GM23248 (cell line): ENCODE data around the gene PTGES2. TPM values are rescaled to one million over a fixed set of nuclear protein-coding genes. Genes with fewer than 3 reads are reported as not detected.

Experiments used
- DNase-seq: peaks from one replicate; pipeline ENCODE4 v3.0.0-alpha.2; 2015
- H2AFZ ChIP-seq: fragments of 200-600 bp; sonication (generic); 2 replicates; pipeline ENCODE4 v1.6.1; 2016; ENCODE audit warnings: antibody characterized with exemption
- H3F3A ChIP-seq: fragments of 200-600 bp; sonication (generic); 2 replicates; pipeline ENCODE4 v1.6.1; 2016; ENCODE audit warnings: mild to moderate bottlenecking, antibody characterized with exemption, mixed run types; ENCODE audit not compliant: insufficient read depth
- H3K27ac ChIP-seq: fragments of 200-600 bp; sonication (generic); 2 replicates; pipeline ENCODE4 v1.5.1; 2016; ENCODE audit warnings: mild to moderate bottlenecking
- H3K27me3 ChIP-seq: fragments of 200-600 bp; sonication (generic); replicated peaks from 2 replicates; pipeline ENCODE4 v1.6.1; 2016; ENCODE audit warnings: mild to moderate bottlenecking; ENCODE audit not compliant: insufficient read depth
- H3K36me3 ChIP-seq: fragments of 200-600 bp; sonication (generic); 2 replicates; pipeline ENCODE4 v1.6.1; 2016; ENCODE audit warnings: low read depth, mild to moderate bottlenecking
- H3K4me1 ChIP-seq: fragments of 200-600 bp; sonication (generic); 2 replicates; pipeline ENCODE4 v1.6.1; 2016; ENCODE audit warnings: mild to moderate bottlenecking; ENCODE audit not compliant: insufficient read depth
- H3K4me2 ChIP-seq: fragments of 200-600 bp; sonication (generic); one replicate; pipeline ENCODE4 v1.6.1; 2016; ENCODE audit warnings: mild to moderate bottlenecking; ENCODE audit not compliant: unreplicated experiment
- H3K4me3 ChIP-seq: fragments of 200-600 bp; sonication (generic); 2 replicates; pipeline ENCODE4 v1.5.1; 2016; ENCODE audit warnings: mild to moderate bottlenecking
- H3K79me2 ChIP-seq: fragments of 200-600 bp; sonication (generic); 2 replicates; pipeline ENCODE4 v1.6.1; 2016; ENCODE audit warnings: mild to moderate bottlenecking; ENCODE audit not compliant: insufficient read depth
- H3K9ac ChIP-seq: fragments of 200-600 bp; sonication (generic); 2 replicates; pipeline ENCODE4 v1.6.1; 2016; ENCODE audit warnings: mild to moderate bottlenecking
- H3K9me2 ChIP-seq: fragments of 200-600 bp; sonication (generic); 2 replicates; pipeline ENCODE4 v1.6.1; 2016; ENCODE audit warnings: mixed run types, mild to moderate bottlenecking, moderate library complexity; ENCODE audit not compliant: insufficient read depth
- H3K9me3 ChIP-seq: fragments of 200-600 bp; sonication (generic); one replicate; pipeline ENCODE4 v1.6.1; 2017; ENCODE audit warnings: low read depth
- H4K20me1 ChIP-seq: fragments of 200-600 bp; sonication (generic); 2 replicates; pipeline ENCODE4 v1.6.0; 2016; ENCODE audit not compliant: insufficient read depth
- EZH2 ChIP-seq: fragments of 200-600 bp; sonication (generic); IDR thresholded peaks from 2 replicates; pipeline ENCODE4 v1.6.1; 2018; ENCODE audit warnings: antibody characterized with exemption, mild to moderate bottlenecking; ENCODE audit not compliant: insufficient read depth, poor library complexity, severe bottlenecking
- EZH2phosphoT487 ChIP-seq: fragments of 200-600 bp; sonication (generic); IDR thresholded peaks from 2 replicates; pipeline ENCODE4 v1.6.1; 2018; ENCODE audit warnings: antibody characterized with exemption, moderate library complexity, mild to moderate bottlenecking, low read depth; ENCODE audit not compliant: insufficient read depth
- WGBS, 2 experiments: methylation state at CpG; one replicate each; pipeline ENCODE4 v1.1.6; 2015 to 2017; ENCODE audit warnings: low lambda C conversion rate in 2 of 2, low coverage in 1 of 2; ENCODE audit errors: missing lambda C conversion rate in 2 of 2; 5-methylcytosine and 5-hydroxymethylcytosine counted together
- in situ Hi-C: fragments of 300-500 bp; cut with MboI; formaldehyde crosslinking; loops from 2 replicates; pipeline ENCODE4 v1.15.0; 2020
- polyA plus RNA-seq: library from polyadenylated mRNA; unstranded; fragments of >200 nt; fragmentation: Nextera tagmentation; extraction: Ambion mirVana; gene quantifications from 2 replicates; pipeline ENCODE4 v1.2.1, GENCODE V29; 2016
- total RNA-seq: library from RNA; depleted of rRNA; stranded (reverse); fragments of >200 nt; shearing (Covaris generic); gene quantifications from 2 replicates; pipeline ENCODE4 v1.2.3, GENCODE V29; 2014

PTGES2 gene
- total and polyA plus RNA-seq, 2 experiments from 2014 or later, result 63.3 to 68.6 TPM

DNA sequence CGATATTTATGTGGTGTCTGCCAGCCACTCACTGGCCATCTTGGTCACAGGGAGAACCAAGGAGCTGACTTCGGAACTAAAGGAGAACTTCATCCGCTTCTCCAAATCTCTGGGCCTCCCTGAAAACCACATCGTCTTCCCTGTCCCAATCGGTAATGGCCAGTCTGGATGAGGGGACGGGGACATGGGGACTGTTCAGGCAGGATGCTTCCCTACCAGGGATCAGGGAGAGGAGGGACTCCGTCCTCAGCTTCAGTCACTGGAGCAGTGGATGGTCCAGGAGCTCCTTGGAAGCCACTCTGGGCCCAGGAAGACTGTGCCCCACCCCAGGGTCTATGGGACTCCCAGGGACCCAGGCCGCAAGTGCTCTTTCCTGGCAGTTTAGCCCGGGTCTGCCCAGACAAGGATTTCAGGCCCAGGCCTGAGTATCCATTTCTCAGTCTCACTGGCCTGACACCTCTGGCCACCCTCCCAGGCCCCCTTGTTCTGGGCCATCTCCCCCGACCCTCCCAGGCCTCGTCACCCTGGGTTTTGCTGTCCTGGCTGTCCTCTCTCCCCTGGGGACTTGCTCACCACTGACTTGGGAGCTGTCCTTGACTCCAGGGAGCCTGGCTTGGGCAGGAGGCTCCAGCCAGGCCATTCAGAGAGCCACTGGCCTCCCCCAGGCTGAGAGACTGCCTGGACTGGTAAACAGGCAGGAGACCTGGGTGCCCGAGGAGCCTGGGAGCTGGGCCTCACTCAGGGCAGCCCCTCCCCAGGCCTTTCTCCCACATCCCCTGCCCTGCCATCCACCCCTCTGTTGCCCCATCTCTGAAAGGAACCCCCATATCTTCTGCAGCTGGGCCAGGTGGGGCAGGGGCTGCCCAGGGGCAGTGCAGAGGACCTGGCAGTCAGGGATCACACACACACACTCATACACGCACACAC lies 24.9 kb upstream of the PTGES2 start:
- no peak overlapping the region for H3K27ac ChIP-seq
- H3K27me3 ChIP-seq, result no peaks in the 10 kb centered on the region
- 81 to 85% methylated on average over 12 of the region's 13 CpGs for WGBS, 2 experiments
- H3K4me2 ChIP-seq, result no peak overlapping the region
- H2AFZ ChIP-seq, result no peak overlapping the region
- H3K9ac ChIP-seq, result no peak overlapping the region
- H3K9me3 ChIP-seq, result no peaks in the 10 kb centered on the region
- H3K4me1 ChIP-seq, result no peaks in the 10 kb centered on the region
- TF ChIP-seq EZH2 (no peak), EZH2phosphoT487 (no peak)
- H3K79me2 ChIP-seq, result no peaks in the 10 kb centered on the region
- no peaks in the 10 kb centered on the region for H3K36me3 ChIP-seq
- in situ Hi-C loops, result no loop called here
- no peaks in the 10 kb centered on the region for H3F3A ChIP-seq
- no peak overlapping the region for H3K4me3 ChIP-seq
- H4K20me1 ChIP-seq, result no peaks in the 10 kb centered on the region
- no peak for DNase-seq
- no peaks in the 10 kb centered on the region for H3K9me2 ChIP-seq

- Histone ChIP-seq H3F3A (no peaks in the 10 kb centered on the region), H3K27me3 (no peaks in the 10 kb centered on the region), H3K79me2 (no peaks in the 10 kb centered on the region), H3K9ac (no peak overlapping the region), H2AFZ (no peak overlapping the region), H3K9me2 (no peaks in the 10 kb centered on the region), H4K20me1 (no peaks in the 10 kb centered on the region), H3K9me3 (no peaks in the 10 kb centered on the region), H3K4me2 (no peak overlapping the region), H3K4me1 (no peaks in the 10 kb centered on the region), H3K4me3 (no peak overlapping the region), H3K36me3 (no peaks in the 10 kb centered on the region), H3K27ac (no peak overlapping the region)
- WGBS, 2 experiments, result 72 to 81% methylated on average over 8 to 18 of the region's 18 CpGs
- no peak for DNase-seq
- TF ChIP-seq EZH2phosphoT487 (no peak), EZH2 (no peak)
- in situ Hi-C loops, result no loop called here
Observed at GRCh38 chr9:128151309-128152132, 24.0 kb upstream of the PTGES2 start.

GRCh38 chr9:128150594-128151308 lies 23.2 kb upstream of the PTGES2 start:
- TF ChIP-seq EZH2 (no peak), EZH2phosphoT487 (no peak)
- no peaks in the 10 kb centered on the region for H3K9me2 ChIP-seq
- DNase-seq, result no peak
- no peaks in the 10 kb centered on the region for H4K20me1 ChIP-seq
- H3K4me2 ChIP-seq, result no peak overlapping the region
- no peaks in the 10 kb centered on the region for H3K4me1 ChIP-seq
- WGBS, 2 experiments, result 74 to 76% methylated on average over 17 to 19 of the region's 19 CpGs
- in situ Hi-C loops, result no loop called here
- no peak overlapping the region for H3K27ac ChIP-seq
- H3K9me3 ChIP-seq, result no peaks in the 10 kb centered on the region
- no peak overlapping the region; the same call in 1 of the 2 replicates for H2AFZ ChIP-seq
- H3K9ac ChIP-seq, result no peak overlapping the region
- H3K36me3 ChIP-seq, result no peaks in the 10 kb centered on the region
- H3F3A ChIP-seq, result no peaks in the 10 kb centered on the region
- H3K4me3 ChIP-seq, result no peak overlapping the region
- no peaks in the 10 kb centered on the region for H3K27me3 ChIP-seq
- no peaks in the 10 kb centered on the region for H3K79me2 ChIP-seq
